Bronchial epithelial cell (primary cell): ENCODE results near the gene TRAPPC3L. TPM values are rescaled to one million over a fixed set of nuclear protein-coding genes. Genes with fewer than 3 reads are reported as not detected.
"Not testable (repeated sequence)": the region's sequence is repeated elsewhere in the genome, so short reads cannot be mapped to it uniquely, and the experiment has no call there.

ENCODE experiments used
- DNase-seq: peaks from one replicate; pipeline ENCODE4 v3.0.0-alpha.2; 2010; ENCODE audit warnings: low read depth
- FAIRE-seq: peaks from 2 replicates; lab custom pipeline; 2011; peaks lifted over from hg19 to GRCh38; lab: Jason Lieb, UNC
- H3K27me3 ChIP-seq: 2 replicates; pipeline ENCODE4 v1.5.1; 2011; ENCODE audit warnings: low read length; ENCODE audit not compliant: control insufficient read depth, insufficient read depth
- H3K36me3 ChIP-seq: 2 replicates; pipeline ENCODE4 v1.5.1; 2011; ENCODE audit warnings: low read length; ENCODE audit not compliant: control insufficient read depth, insufficient read depth
- H3K4me3 ChIP-seq: 2 replicates; pipeline ENCODE4 v1.5.1; 2011; ENCODE audit warnings: mild to moderate bottlenecking, low read depth, low read length, control low read depth
- CTCF ChIP-seq: IDR thresholded peaks from 2 replicates; pipeline ENCODE4 v1.5.1; 2011; ENCODE audit warnings: mild to moderate bottlenecking, moderate library complexity, low read length, control low read depth, inconsistent platforms; ENCODE audit not compliant: insufficient read depth, severe bottlenecking
- total RNA-seq: library from RNA; depleted of rRNA; stranded (reverse); fragments of >200 nt; gene quantifications from 2 replicates; pipeline ENCODE4 v1.2.1, GENCODE V29; 2014

TRAPPC3L gene
- total RNA-seq, 1 donor from 2014 or later: not detected

GRCh38 chr6:116511424-116512110 is 33.9 kb downstream of the TRAPPC3L start, which contains the start of gene CALHM5:
Gene CALHM5 (plus strand): TSS chr6:116511639. CDS start chr6:116511697, 58 bp downstream.
- DNase-seq: peak; percentile 87
- peak; percentile 54 for TF ChIP-seq CTCF
- H3K27me3 ChIP-seq: no peaks in the 10 kb centered on the region
- H3K36me3 ChIP-seq: no peaks in the 10 kb centered on the region
- no peak within 1 kb of the TSS for H3K4me3 ChIP-seq
- no peak for FAIRE-seq

- H3K27me3 ChIP-seq: no peaks in the 10 kb centered on the region
- no peak for FAIRE-seq
- DNase-seq: no peak
- no peak for TF ChIP-seq CTCF
- no peaks in the 10 kb centered on the region for H3K36me3 ChIP-seq
- no peak overlapping the region for H3K4me3 ChIP-seq
Measured at GRCh38 chr6:116508527-116508926, 37.0 kb downstream of the TRAPPC3L start.

GRCh38 chr6:116507324-116507723 is 38.2 kb downstream of the TRAPPC3L start:
- FAIRE-seq: no peak
- Histone ChIP-seq H3K4me3 (no peak overlapping the region), H3K36me3 (no peaks in the 10 kb centered on the region), H3K27me3 (no peaks in the 10 kb centered on the region)
- peak; percentile 69 for DNase-seq
- no peak for TF ChIP-seq CTCF

GRCh38 chr6:116500969-116501433 is 44.5 kb downstream of the TRAPPC3L start:
- Histone ChIP-seq H3K36me3 (no peaks in the 10 kb centered on the region), H3K4me3 (no peak overlapping the region), H3K27me3 (no peaks in the 10 kb centered on the region)
- FAIRE-seq (no peak), DNase-seq (peak; percentile 81)
- no peak for TF ChIP-seq CTCF

GRCh38 chr6:116497113-116497676 is 48.3 kb downstream of the TRAPPC3L start:
- H3K27me3 ChIP-seq: no peaks in the 10 kb centered on the region
- FAIRE-seq: no peak
- H3K36me3 ChIP-seq: no peaks in the 10 kb centered on the region
- TF ChIP-seq CTCF: no peak
- no peak overlapping the region for H3K4me3 ChIP-seq
- no peak for DNase-seq

- not testable (repeated sequence) for H3K4me3 ChIP-seq, H3K36me3 ChIP-seq, FAIRE-seq, H3K27me3 ChIP-seq, DNase-seq
Measured at GRCh38 chr6:116495161-116495560, 50.3 kb downstream of the TRAPPC3L start.
